ENCODE results near the gene SDF2. TPM values are rescaled to one million over a fixed set of nuclear protein-coding genes. Genes with fewer than 3 reads are reported as not detected.

The SDF2 gene
- total and polyA plus RNA-seq, 9 of the 15 experiments (the other 6 are each of a cell fraction or from before 2014, with no cell fraction given), result 41.2 to 132 (median 65.6) TPM

DNA sequence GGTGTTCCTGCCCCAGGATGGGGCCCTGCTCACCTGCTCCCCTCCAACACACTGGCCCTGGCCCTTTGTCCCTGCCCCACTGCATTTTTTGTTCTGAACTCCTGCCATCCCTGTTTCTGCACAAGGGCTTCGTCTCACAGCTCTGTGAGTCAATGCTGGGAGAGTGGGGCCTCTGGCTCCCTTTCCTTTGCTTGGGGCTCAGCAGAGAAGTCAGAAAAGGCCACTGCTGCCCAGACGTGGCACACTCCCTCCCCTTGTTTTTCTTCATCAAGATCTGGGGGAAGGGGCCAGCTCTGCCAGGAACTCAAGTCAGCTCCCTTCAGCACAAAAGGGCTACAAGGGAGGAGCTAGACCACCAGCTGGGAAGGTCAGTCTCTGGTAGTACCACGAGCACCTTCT is 41.0 kb upstream of the SDF2 start (continued):
- TF ChIP-seq, protein P1, sequence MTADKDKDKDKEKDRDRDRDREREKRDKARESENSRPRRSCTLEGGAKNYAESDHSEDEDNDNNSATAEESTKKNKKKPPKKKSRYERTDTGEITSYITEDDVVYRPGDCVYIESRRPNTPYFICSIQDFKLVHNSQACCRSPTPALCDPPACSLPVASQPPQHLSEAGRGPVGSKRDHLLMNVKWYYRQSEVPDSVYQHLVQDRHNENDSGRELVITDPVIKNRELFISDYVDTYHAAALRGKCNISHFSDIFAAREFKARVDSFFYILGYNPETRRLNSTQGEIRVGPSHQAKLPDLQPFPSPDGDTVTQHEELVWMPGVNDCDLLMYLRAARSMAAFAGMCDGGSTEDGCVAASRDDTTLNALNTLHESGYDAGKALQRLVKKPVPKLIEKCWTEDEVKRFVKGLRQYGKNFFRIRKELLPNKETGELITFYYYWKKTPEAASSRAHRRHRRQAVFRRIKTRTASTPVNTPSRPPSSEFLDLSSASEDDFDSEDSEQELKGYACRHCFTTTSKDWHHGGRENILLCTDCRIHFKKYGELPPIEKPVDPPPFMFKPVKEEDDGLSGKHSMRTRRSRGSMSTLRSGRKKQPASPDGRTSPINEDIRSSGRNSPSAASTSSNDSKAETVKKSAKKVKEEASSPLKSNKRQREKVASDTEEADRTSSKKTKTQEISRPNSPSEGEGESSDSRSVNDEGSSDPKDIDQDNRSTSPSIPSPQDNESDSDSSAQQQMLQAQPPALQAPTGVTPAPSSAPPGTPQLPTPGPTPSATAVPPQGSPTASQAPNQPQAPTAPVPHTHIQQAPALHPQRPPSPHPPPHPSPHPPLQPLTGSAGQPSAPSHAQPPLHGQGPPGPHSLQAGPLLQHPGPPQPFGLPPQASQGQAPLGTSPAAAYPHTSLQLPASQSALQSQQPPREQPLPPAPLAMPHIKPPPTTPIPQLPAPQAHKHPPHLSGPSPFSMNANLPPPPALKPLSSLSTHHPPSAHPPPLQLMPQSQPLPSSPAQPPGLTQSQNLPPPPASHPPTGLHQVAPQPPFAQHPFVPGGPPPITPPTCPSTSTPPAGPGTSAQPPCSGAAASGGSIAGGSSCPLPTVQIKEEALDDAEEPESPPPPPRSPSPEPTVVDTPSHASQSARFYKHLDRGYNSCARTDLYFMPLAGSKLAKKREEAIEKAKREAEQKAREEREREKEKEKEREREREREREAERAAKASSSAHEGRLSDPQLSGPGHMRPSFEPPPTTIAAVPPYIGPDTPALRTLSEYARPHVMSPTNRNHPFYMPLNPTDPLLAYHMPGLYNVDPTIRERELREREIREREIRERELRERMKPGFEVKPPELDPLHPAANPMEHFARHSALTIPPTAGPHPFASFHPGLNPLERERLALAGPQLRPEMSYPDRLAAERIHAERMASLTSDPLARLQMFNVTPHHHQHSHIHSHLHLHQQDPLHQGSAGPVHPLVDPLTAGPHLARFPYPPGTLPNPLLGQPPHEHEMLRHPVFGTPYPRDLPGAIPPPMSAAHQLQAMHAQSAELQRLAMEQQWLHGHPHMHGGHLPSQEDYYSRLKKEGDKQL (CRISPR knock-in tag; IDR thresholded peaks at IDR 0.05; ENCODE audit: borderline replicate concordance), result no peak
- TF ChIP-seq, protein P2, sequence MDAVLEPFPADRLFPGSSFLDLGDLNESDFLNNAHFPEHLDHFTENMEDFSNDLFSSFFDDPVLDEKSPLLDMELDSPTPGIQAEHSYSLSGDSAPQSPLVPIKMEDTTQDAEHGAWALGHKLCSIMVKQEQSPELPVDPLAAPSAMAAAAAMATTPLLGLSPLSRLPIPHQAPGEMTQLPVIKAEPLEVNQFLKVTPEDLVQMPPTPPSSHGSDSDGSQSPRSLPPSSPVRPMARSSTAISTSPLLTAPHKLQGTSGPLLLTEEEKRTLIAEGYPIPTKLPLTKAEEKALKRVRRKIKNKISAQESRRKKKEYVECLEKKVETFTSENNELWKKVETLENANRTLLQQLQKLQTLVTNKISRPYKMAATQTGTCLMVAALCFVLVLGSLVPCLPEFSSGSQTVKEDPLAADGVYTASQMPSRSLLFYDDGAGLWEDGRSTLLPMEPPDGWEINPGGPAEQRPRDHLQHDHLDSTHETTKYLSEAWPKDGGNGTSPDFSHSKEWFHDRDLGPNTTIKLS (IDR thresholded peaks at IDR 0.05; ENCODE audit: borderline replicate concordance, low read depth), result no peak
- no peak for TF ChIP-seq SMAD1 (IDR thresholded peaks at IDR 0.05; ENCODE audit: low read depth, low read length, partially characterized antibody)
- no peak for TF ChIP-seq PTTG1 (tag; IDR thresholded peaks at IDR 0.05; ENCODE audit: low read depth)
- TF ChIP-seq MTA1 (IDR thresholded peaks at IDR 0.05; ENCODE audit: borderline replicate concordance), result no peak
- no peak for TF ChIP-seq MXI1 (IDR thresholded peaks at IDR 0.05; ENCODE audit: low read depth, low read length)
- TF ChIP-seq MAZ (CRISPR knock-in tag; conservative IDR thresholded peaks at IDR 0.05 in 1 of 2, IDR thresholded peaks at IDR 0.05 in 1 of 2), result no peak
- no peak for TF ChIP-seq EP400 (IDR thresholded peaks at IDR 0.05)
- no peak for TF ChIP-seq PTBP1 (IDR thresholded peaks at IDR 0.05; ENCODE audit: low read depth, low read length)
- no peak for TF ChIP-seq ELF2 (CRISPR knock-in tag; IDR thresholded peaks at IDR 0.05)
- TF ChIP-seq ZNF354B (CRISPR knock-in tag; IDR thresholded peaks at IDR 0.05), result no peak
